DOHH2 (cell line): ENCODE measurements around the gene MADCAM1.
A peak's percentile ranks its signal among the peaks of the same experiment; 100 is the strongest.

Experiments
- H3F3A ChIP-seq: fragments of 200-600 bp; sonication (generic), shearing (Covaris generic); 2 replicates; pipeline ENCODE4 v1.6.0; 2016; ENCODE audit warnings: antibody characterized with exemption, mild to moderate bottlenecking; ENCODE audit not compliant: control insufficient read depth, insufficient read depth
- H3K27ac ChIP-seq: fragments of 200-600 bp; sonication (generic); 2 replicates; pipeline ENCODE4 v1.5.1; 2014; ENCODE audit warnings: low read depth, mild to moderate bottlenecking, low read length, moderate library complexity
- H3K27me3 ChIP-seq: fragments of 200-600 bp; sonication (generic); 2 replicates; pipeline ENCODE4 v1.6.1; 2014; ENCODE audit warnings: mild to moderate bottlenecking, low read length, mixed read lengths; ENCODE audit not compliant: control insufficient read depth
- H3K36me3 ChIP-seq: fragments of 200-600 bp; sonication (generic); 2 replicates; pipeline ENCODE4 v1.6.1; 2014; ENCODE audit warnings: mild to moderate bottlenecking, low read length, moderate library complexity, mixed read lengths; ENCODE audit not compliant: control insufficient read depth
- H3K4me1 ChIP-seq: fragments of 200-600 bp; sonication (generic); 2 replicates; pipeline ENCODE4 v1.6.1; 2014; ENCODE audit warnings: mild to moderate bottlenecking, low read length, mixed read lengths; ENCODE audit not compliant: control insufficient read depth
- H3K4me2 ChIP-seq: fragments of 200-600 bp; sonication (generic); 2 replicates; pipeline ENCODE4 v1.6.0; 2014; ENCODE audit warnings: mild to moderate bottlenecking, low read length, moderate library complexity
- H3K4me3 ChIP-seq: fragments of 200-600 bp; sonication (generic); 2 replicates; pipeline ENCODE4 v1.5.1; 2014; ENCODE audit warnings: mild to moderate bottlenecking, low read length, mixed read lengths
- H3K79me2 ChIP-seq: fragments of 200-600 bp; sonication (generic); 2 replicates; pipeline ENCODE4 v1.6.1; 2014; ENCODE audit warnings: mild to moderate bottlenecking, low read length, mixed read lengths; ENCODE audit not compliant: control insufficient read depth
- H3K9me2 ChIP-seq: fragments of 200-600 bp; sonication (generic); replicated peaks from 2 replicates; pipeline ENCODE4 v1.6.1; 2014; ENCODE audit warnings: mild to moderate bottlenecking, low read length, mixed read lengths; ENCODE audit not compliant: control insufficient read depth
- H3K9me3 ChIP-seq: fragments of 200-600 bp; sonication (generic); 2 replicates; pipeline ENCODE4 v1.6.1; 2014; ENCODE audit warnings: antibody characterized with exemption, low read length, mixed read lengths; ENCODE audit not compliant: control insufficient read depth, insufficient read depth
- H4K20me1 ChIP-seq: fragments of 200-600 bp; sonication (generic); 2 replicates; pipeline ENCODE4 v1.6.0; 2014; ENCODE audit warnings: low read depth, mild to moderate bottlenecking, antibody characterized with exemption, low read length, moderate library complexity; ENCODE audit not compliant: control insufficient read depth, insufficient read depth
- EZH2phosphoT487 ChIP-seq: fragments of 200-600 bp; sonication (generic); IDR thresholded peaks from 2 replicates; pipeline ENCODE4 v1.6.1; 2017; ENCODE audit warnings: borderline replicate concordance, mild to moderate bottlenecking, antibody characterized with exemption, low read length, moderate library complexity, mixed read lengths
- TF ChIP-seq, protein P1 (sequence below): fragments of 200-600 bp; sonication (generic); IDR thresholded peaks from one replicate; pipeline ENCODE4 v1.5.1; 2014; ENCODE audit warnings: antibody characterized with exemption, mild to moderate bottlenecking, low read depth, low read length; ENCODE audit not compliant: poor library complexity, severe bottlenecking

MADCAM1 gene

DNA sequence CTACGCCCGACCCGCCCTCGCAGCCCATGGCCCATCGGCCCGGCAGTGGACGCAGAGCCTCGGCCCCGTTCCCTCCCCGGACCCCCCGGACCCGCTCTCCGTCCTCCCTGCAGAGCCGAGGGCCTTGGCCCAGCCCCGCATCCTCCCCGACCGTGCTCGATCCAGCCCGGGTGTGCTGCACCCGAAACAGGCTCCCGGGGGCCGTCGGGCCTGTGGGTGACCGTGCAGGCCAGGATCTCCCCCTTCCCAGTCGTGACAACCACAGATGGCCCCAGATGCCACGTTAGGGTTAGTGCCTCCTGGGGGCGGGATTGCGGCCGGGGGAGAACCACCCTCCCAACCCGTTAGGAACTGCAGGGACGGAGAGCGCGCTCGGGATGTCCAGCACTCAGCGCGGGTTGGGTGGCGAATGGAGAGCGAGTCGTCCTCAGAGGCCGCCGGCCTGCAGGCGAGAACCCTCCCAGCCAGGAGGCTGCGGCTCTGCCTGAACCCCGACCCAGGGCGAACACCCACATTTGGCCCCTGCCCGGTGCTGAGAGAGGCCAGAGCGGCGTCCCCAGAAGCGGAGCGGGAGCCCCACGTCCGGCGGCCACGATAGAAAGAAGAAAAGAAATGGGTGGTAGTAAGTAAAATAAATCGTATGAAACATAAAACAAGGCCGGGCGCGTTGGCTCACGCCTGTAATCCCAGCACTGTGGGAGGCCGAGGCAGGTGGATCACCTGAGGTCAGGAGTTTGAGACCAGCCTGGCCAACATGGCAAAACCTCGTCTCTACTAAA, 6.7 kb upstream of the MADCAM1 start:
- TF ChIP-seq EZH2phosphoT487: no peak
- TF ChIP-seq, protein P1, sequence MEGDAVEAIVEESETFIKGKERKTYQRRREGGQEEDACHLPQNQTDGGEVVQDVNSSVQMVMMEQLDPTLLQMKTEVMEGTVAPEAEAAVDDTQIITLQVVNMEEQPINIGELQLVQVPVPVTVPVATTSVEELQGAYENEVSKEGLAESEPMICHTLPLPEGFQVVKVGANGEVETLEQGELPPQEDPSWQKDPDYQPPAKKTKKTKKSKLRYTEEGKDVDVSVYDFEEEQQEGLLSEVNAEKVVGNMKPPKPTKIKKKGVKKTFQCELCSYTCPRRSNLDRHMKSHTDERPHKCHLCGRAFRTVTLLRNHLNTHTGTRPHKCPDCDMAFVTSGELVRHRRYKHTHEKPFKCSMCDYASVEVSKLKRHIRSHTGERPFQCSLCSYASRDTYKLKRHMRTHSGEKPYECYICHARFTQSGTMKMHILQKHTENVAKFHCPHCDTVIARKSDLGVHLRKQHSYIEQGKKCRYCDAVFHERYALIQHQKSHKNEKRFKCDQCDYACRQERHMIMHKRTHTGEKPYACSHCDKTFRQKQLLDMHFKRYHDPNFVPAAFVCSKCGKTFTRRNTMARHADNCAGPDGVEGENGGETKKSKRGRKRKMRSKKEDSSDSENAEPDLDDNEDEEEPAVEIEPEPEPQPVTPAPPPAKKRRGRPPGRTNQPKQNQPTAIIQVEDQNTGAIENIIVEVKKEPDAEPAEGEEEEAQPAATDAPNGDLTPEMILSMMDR: no peak
- Histone ChIP-seq H3K27me3 (no peaks in the 10 kb centered on the region), H3K9me2 (no peaks in the 10 kb centered on the region), H3K79me2 (peaks cover 3% of the 10 kb centered on the region; the same call in 1 of the 2 replicates), H3K27ac (no peak overlapping the region), H3K9me3 (peaks cover 13% of the 10 kb centered on the region; the same call in 1 of the 2 replicates), H3K4me3 (peak overlapping the region; percentile 96), H4K20me1 (no peaks in the 10 kb centered on the region), H3K4me1 (peaks cover 12% of the 10 kb centered on the region), H3K4me2 (peak overlapping the region; percentile 74), H3F3A (peaks cover 10% of the 10 kb centered on the region), H3K36me3 (peaks cover 3% of the 10 kb centered on the region; the same call in 1 of the 2 replicates)

DNA sequence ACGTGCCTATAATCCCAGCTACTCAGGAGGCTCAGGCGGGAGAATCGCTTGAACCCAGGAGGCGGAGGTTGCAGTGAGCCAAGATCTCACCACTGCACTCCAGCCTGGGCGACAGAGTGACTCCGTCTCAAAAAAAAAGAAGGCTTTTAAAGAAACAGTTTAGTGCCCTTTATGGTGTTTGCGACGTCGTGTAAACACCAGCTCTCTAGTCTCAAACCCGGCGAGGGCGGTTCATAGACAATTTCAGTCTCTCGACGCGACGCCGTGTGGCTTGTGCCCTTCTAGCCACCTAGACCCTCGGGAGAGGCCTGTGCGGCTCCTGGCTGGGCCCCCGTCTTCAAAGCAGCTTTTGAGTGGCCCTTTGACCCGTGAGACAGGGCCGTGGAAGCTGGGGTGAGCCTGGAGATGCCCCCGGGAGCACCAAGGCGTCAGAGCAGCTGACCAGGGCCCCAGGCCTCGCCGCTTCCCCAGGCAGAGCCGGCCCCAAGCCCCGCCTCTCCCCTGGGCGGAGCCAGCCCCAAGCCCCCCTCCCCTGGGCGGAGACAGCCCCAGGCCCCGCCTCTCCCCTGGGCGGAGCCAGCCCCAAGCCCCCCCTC, 5.0 kb upstream of the MADCAM1 start:
- Histone ChIP-seq H4K20me1 (no peaks in the 10 kb centered on the region), H3K27ac (no peak overlapping the region), H3K4me1 (peaks cover 12% of the 10 kb centered on the region)

GRCh38 chr19:492091-492531, 4.2 kb upstream of the MADCAM1 start:
- Histone ChIP-seq H3F3A (peaks cover 10% of the 10 kb centered on the region), H3K4me1 (peaks cover 12% of the 10 kb centered on the region), H3K4me3 (no peak overlapping the region), H3K36me3 (peaks cover 3% of the 10 kb centered on the region; the same call in 1 of the 2 replicates), H4K20me1 (no peaks in the 10 kb centered on the region), H3K9me2 (no peaks in the 10 kb centered on the region), H3K9me3 (peaks cover 13% of the 10 kb centered on the region; the same call in 1 of the 2 replicates), H3K27me3 (no peaks in the 10 kb centered on the region), H3K79me2 (peaks cover 3% of the 10 kb centered on the region; the same call in 1 of the 2 replicates), H3K27ac (no peak overlapping the region), H3K4me2 (no peak overlapping the region)
- TF ChIP-seq EZH2phosphoT487: no peak
- TF ChIP-seq, protein P1: no peak

More for the DNA sequence above, 5.0 kb upstream of the MADCAM1 start:
- Histone ChIP-seq H3F3A (peaks cover 10% of the 10 kb centered on the region), H3K4me2 (no peak overlapping the region), H3K27me3 (no peaks in the 10 kb centered on the region), H3K9me3 (peaks cover 13% of the 10 kb centered on the region; the same call in 1 of the 2 replicates), H3K36me3 (peaks cover 3% of the 10 kb centered on the region; the same call in 1 of the 2 replicates), H3K9me2 (no peaks in the 10 kb centered on the region), H3K4me3 (no peak overlapping the region), H3K79me2 (peaks cover 3% of the 10 kb centered on the region; the same call in 1 of the 2 replicates)
- TF ChIP-seq, protein P1: no peak
- no peak for TF ChIP-seq EZH2phosphoT487
